ENCODE data around the gene ADARB2.
"Not testable (repeated sequence)": the region's sequence is repeated elsewhere in the genome, so short reads cannot be mapped to it uniquely, and the experiment has no call there.

Gene ADARB2

DNA sequence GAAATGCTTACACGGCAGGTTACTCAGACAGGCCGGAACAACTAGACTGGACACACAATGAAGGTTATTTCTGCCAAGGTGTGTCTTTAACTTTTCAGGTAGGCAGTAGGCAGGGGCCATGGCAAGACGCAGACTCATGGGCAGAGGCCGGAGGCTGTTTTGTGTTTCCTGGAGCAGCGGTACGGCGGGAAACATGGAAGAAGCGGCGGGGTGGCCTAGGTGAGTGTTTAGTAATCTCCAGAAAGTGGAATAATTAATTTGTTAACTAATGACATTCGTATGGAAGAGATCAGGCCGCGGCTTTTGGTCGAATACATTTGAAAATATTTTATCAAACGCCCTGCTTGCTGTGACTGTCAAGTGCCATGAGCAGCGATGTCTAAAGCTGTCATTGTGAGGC lies 403.3 kb downstream of the ADARB2 start:
- TF ChIP-seq, protein P1, sequence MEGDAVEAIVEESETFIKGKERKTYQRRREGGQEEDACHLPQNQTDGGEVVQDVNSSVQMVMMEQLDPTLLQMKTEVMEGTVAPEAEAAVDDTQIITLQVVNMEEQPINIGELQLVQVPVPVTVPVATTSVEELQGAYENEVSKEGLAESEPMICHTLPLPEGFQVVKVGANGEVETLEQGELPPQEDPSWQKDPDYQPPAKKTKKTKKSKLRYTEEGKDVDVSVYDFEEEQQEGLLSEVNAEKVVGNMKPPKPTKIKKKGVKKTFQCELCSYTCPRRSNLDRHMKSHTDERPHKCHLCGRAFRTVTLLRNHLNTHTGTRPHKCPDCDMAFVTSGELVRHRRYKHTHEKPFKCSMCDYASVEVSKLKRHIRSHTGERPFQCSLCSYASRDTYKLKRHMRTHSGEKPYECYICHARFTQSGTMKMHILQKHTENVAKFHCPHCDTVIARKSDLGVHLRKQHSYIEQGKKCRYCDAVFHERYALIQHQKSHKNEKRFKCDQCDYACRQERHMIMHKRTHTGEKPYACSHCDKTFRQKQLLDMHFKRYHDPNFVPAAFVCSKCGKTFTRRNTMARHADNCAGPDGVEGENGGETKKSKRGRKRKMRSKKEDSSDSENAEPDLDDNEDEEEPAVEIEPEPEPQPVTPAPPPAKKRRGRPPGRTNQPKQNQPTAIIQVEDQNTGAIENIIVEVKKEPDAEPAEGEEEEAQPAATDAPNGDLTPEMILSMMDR (IDR thresholded peaks at IDR 0.05; ENCODE audit: low read depth, low read length), result no peak
- H3K4me3 ChIP-seq (ENCODE audit: low read depth, low read length), result no peak overlapping the region

DNA sequence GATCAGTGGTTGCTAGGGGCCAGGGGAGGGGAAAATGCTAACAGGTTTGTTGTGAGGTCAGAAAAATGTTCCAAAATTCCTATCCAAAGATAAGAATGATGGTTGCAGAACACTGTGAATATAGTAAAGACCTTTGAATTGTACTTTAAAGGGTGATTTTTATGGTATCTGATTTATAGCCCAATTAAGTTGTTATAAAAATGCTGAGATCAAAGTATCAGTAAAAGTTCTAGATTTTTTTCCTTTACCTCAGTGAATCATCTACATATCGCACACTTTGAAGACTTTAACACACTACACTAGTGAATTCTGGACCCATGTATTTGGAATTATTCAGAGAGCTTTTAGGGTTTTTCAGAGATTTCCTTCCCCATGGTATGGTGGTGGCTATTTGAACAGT lies 405.8 kb downstream of the ADARB2 start:
- TF ChIP-seq, protein P1 (IDR thresholded peaks at IDR 0.05; ENCODE audit: low read depth, low read length), result no peak
- H3K4me3 ChIP-seq (ENCODE audit: low read depth, low read length), result no peak overlapping the region

DNA sequence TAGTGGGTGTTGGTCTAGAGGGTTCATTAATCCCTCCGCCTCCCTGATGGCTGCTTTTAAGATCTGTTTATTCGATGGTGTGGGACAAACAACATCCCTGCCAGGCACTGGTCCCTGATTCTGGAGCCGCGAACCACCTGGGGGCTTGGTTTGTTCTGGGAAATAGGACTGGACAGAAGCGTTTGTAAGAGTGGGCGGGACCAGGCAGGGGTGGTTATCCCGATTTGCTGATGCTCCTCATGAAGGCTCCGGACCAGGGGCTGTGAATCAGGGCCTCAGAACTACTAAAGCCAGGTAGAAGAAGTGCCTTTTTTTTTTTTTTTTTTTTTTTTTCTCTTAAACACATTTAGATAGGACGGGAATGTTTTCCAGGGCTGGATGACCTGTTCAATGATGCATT lies 407.7 kb downstream of the ADARB2 start:
- no peak overlapping the region for H3K4me3 ChIP-seq (ENCODE audit: low read depth, low read length)
- TF ChIP-seq, protein P1 (IDR thresholded peaks at IDR 0.05; ENCODE audit: low read depth, low read length), result no peak

DNA sequence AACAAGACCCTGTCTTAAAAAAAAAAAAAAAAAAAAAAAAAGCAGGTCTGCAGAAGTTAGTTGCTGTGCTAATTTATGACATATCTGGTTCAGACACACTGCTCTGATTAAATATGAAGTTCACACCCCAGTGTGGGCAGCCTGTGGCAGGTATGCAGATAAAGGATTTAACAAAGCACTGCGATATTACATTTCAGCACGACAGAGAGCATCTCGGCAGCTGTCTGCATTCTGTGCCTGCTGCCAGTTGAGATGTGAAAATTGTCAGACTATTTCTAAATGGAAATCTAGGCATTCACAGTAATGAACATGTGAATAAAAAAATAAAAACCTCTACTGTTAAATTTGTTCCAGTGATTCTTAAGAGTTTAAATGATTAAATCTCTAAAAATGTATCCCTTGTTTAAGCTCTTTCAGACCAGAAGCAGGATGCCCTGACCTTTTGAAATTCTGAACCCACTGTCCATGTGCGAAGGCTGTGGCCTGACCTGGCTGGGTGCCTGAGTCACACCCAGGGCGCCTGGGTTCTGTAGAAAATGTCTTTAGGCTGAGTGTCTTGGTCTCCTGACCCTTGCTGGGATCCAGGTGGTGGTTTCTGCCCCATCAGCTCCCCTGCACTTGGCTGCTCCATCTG lies 408.2 kb downstream of the ADARB2 start:
- no peak overlapping the region for H3K4me3 ChIP-seq (ENCODE audit: low read depth, low read length)
- TF ChIP-seq, protein P1 (IDR thresholded peaks at IDR 0.05; ENCODE audit: low read depth, low read length), result no peak

DNA sequence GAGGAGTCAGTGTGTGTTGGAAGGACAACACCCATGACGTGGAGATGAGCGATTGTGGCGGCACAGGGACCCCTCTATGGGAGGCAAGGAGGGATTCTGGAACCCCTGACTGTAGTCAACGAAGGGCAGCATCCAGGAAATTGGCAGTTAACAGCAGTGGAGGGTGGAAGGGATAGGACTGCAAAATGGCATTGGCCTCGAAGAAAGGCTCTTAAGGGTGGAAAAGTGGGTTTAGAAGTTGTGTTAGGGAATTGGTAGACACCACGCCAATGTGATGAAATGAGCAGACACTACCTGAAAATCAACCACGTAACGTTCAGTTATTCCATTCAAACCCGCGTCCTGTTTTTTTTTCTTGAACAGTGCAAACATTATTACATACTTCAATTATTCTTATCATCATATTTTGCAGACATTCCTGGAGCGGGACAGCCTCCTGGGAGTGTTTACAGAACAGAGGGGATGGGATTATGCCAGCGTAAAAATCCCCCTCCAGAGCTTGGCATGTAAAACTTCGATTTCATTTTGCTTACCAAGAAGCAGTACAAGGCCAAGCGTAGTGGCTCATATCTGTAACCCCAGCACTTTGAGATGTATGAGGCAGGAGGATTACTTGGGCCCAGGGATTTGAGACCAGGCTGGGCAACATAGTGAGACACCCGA lies 409.0 kb downstream of the ADARB2 start:
- TF ChIP-seq, protein P1 (IDR thresholded peaks at IDR 0.05; ENCODE audit: low read depth, low read length), result no peak
- no peak overlapping the region for H3K4me3 ChIP-seq (ENCODE audit: low read depth, low read length)

DNA sequence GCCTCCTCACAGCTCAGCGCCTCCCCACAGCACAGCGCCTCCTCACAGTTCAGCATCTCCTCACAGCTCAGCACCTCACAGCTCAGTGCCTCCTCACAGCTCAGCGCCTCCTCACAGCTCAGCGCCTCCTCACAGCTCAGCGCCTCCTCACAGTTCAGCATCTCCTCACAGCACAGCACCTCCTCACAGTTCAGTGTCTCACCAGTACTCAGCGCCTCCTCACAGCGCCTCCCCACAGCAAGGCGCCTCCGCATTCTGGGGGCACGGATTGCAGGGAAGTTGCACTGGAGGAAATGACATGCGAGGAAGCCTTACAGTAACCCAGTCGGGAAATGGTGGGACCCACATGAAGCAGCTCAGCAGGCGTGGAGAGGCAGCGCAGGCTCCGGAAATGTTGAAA lies 409.6 kb downstream of the ADARB2 start:
- H3K4me3 ChIP-seq (ENCODE audit: low read depth, low read length), result no peak overlapping the region
- TF ChIP-seq, protein P1 (IDR thresholded peaks at IDR 0.05; ENCODE audit: low read depth, low read length), result no peak

DNA sequence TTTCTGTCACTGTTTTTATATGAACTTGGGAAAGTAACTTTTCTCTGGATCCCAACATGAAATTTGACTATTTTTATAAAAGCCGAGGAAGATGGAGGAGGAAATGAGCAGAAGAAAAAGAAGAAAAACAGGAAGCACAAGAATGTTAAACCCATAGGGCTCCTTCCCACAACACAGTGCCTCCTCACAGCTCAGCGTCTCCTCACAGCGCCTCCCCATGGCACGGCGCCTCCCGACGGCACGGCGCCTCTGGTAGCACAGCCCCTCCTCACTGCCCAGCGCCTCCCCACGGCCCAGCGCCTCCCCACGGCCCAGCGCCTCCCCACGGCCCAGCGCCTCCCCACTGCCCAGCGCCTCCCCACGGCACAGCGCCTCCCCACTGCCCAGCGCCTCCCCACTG lies 410.8 kb downstream of the ADARB2 start:
- H3K4me3 ChIP-seq (ENCODE audit: low read depth, low read length), result not testable (repeated sequence)

DNA sequence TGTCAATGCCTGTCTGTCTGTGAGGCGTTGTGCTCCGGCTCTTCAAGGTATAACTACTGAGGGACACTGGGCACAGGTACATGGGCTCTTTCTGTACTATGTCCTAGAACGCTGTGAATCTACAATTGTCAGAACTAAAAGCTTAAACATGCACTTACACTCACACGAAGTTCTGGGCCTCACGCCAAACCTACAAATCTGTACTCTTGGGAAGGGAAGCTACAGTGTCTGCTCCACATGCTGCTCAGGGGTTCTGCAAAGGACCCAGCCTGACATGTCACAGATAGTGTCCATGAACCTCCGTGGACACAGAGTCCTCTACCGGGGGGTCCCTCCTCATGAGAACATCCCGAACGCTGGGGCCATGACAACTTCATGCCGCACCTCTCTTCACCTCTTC lies 412.4 kb downstream of the ADARB2 start:
- TF ChIP-seq, protein P1 (IDR thresholded peaks at IDR 0.05; ENCODE audit: low read depth, low read length), result no peak
- H3K4me3 ChIP-seq (ENCODE audit: low read depth, low read length), result no peak overlapping the region
